Diencephalon (tissue), 1 donor: Measurements from ENCODE around the gene MEGF10. TPM values are rescaled to one million over a fixed set of nuclear protein-coding genes. Genes with fewer than 3 reads are reported as not detected.

ENCODE experiments used
- small RNA-seq: library from RNA; depleted of rRNA; stranded (forward); fragments of <200 nt; gene quantifications from one replicate; pipeline ENCODE3, GENCODE V24; 2014
- total RNA-seq: library from RNA; depleted of rRNA; stranded (reverse); fragments of >200 nt; gene quantifications from one replicate; pipeline ENCODE4 v1.2.3, GENCODE V29; 2014

The MEGF10 gene
- total RNA-seq, result 29.1 TPM

DNA sequence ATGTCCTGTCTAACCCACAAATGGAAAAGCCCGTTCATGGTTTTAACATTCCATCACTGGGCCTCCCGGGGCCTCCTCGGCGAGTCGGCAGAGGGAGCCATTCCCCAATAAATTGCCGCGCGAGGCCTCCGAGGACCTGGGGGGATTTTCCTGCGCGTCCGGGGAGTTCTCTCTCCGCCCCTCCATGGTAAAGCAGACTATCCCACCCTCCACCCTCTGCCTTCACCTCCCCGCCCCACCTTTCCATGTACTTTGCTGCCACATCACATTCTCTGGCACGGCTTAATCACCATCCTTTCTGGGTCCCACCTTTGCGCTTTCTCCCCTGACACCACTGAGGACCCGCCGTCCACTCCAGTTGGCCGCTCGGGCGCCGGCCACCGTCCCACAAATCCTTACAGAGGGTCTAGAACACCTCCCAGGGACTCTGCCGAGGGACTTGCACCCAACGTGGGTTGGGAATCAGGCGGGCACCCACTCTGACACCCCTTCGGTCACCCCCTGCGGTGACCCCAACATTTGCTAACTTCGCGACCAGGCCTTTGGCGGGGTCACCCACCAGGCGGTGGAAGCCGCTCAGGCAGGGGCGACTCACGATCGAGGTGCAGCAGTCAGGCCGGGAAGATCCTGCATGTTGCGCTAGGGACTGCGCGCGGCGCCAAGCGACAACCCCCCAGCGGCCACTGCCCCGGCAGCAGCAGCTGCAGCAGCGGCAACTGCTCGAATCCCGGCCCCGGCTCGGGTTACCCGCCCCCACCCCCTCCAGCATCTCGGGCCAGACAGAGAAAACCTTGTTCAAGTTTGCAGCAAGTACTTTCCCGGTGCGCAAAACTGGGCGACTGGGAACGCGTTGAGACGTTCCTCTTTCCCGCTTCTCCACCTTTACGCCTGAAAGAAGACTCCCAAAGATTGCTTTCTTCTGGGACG lies at the start of gene MEGF10:
MEGF10 (plus strand) TSS at position 778 of the 927 bp plus-strand sequence. CDS start 40,513 bp downstream, outside the sequence.

Small RNAs within 50 kb of the gene (small RNA-seq; reads per million reads assigned to genes)
- not detected for gene AC010424.1

Other genes starting within 250 kb of the MEGF10 start
- 9.5 TPM for gene C5orf63, start 217.3 kb upstream of the MEGF10 start, total RNA-seq
- 34.1 TPM for gene PRRC1, start 226.8 kb downstream of the MEGF10 start, total RNA-seq